ENCODE data around the gene C2orf80.
"Not testable (repeated sequence)": the region's sequence is repeated elsewhere in the genome, so short reads cannot be mapped to it uniquely, and the experiment has no call there.

Gene C2orf80

GRCh38 chr2:208130712-208131110 lies 59.1 kb downstream of the C2orf80 start:
- DNase-seq: no peak

DNA sequence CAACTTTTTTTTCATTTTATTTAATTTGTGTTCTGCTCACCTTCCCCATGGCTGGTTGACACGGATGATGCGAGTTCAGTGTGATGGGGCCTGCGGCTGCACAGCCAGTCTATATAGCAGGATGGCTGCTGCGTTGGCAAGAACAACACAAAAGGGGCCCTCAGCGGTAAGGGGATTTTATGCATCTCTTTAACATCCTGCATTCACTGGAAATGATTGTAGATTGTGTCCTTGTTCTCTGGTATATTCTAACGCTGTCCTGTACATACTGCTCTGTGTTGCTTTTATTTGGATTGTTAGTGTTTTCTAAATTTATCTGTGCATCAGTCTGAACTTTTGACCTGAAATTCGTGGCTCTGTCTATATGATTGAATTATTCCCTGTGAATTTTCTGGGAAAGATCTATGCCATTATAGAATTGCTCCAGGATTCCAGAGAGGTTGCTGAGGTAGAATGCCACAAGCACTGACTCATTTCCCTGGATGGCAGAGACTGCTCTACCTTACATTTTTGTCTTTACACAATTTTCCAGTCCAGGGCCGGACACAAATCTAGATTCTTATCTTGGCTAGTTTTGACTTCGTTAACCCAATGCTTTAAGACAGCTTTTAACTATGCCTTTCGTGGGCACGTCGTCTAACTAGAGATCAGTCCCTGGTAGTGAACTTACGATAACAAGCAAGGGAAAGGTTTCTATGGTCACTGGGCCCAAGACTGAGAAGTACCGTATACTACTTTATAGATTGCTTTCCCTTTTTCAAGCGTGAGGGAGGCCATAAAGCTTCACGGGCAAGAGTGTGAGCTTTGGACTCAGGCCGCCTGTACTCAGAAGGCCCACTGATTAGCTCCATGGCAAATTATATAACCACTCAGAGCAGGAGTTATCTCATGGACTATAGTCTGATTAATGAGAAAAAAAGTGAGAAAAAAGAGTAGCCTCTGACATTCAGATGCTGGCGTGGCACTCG lies 59.8 kb downstream of the C2orf80 start, which contains the start of gene CRYGC:
CRYGC (minus strand) TSS at position 85 of the 968 bp plus-strand sequence; CDS start at position 49, 36 bp downstream.
- no peak for DNase-seq

GRCh38 chr2:208128136-208128535 lies 61.7 kb downstream of the C2orf80 start:
- DNase-seq: no peak

GRCh38 chr2:208127090-208127489 lies 62.7 kb downstream of the C2orf80 start:
- no peak for DNase-seq

GRCh38 chr2:208125251-208125650 lies 64.6 kb downstream of the C2orf80 start:
- DNase-seq: no peak

DNA sequence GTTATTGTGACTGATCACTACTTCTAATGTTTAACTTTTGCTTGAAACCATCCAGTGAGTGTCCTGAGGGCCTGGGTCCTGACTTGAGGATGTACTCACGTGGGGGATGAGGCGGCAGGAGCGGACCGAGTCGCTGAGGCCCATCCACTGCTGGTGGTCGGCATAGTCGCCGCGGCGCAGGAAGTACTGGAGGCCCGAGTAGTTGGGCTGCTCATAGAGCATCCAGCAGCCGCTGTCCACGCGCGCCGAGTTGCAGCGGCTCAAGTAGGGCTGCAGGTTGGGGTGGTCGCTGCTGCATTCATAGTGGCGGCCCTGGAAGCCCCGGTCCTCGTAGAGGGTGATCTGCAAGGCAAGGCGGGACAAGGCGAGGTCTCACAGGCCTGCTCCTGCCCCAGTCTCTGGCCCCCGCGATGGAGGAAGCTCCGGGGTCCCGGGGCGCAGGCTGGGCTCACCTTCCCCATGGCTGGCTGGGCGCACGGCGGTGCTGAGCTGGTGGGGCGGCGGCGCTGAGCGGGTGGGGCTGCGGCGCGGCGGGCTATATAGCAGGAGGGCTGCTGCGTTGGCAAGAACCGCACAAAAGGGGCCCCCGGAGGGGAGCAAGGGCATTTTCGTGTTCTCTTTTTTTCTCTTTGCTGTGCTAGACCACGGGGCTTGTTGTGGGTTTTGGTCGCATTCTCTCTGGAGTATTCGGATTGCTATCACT lies 65.7 kb downstream of the C2orf80 start, which contains the start of gene CRYGD:
CRYGD (minus strand) TSS at position 512 of the 703 bp plus-strand sequence; CDS start at position 461, 51 bp downstream.
- DNase-seq: not testable (repeated sequence)

- no peak for DNase-seq
Observed at GRCh38 chr2:208122248-208122647, 67.6 kb downstream of the C2orf80 start.

DNA sequence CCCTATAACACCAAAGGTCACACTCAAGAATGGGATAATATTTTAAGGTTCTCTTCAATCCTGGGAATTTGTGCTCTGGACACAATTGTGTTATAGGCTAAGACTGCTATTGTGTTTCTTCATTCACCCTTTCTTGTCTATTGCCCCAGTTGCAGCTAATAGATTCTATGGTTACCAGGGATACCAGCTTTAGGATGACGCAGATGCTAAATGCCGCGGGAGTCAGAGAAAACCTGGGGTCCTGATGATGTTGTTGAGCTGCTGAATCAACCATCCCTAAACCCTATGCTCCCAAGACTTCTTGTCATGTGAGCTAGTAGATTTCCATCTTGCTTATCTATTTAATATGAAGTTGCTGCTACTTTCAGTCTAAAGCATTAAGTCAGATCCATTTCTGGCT lies 70.9 kb downstream of the C2orf80 start:
- no peak for DNase-seq

GRCh38 chr2:208117390-208117789 lies 72.4 kb downstream of the C2orf80 start:
- DNase-seq: not testable (repeated sequence)

Measured in fibroblast of skin of right quadriceps (primary cell).